Activated T-cell treated with anti-CD3 and anti-CD28 coated beads, Interleukin-2, amount 50 U/mL, for 72 hours (primary cell): ENCODE measurements around the gene CNTNAP2. TPM values are rescaled to one million over a fixed set of nuclear protein-coding genes. Genes with fewer than 3 reads are reported as not detected.

ENCODE experiments used
- ATAC-seq, 2 donors: fragments of 150-1000 bp; cut with Tn5 transposase; replicated peaks in 1 of 2; 2 replicates each; pipeline ENCODE4 v1.10.0; 2021; ENCODE audit warnings: moderate library complexity in 2 of 2, mild to moderate bottlenecking in 1 of 2
- DNase-seq, 2 donors: peaks; one replicate each; pipeline ENCODE4 v3.0.0; 2021 to 2022; ENCODE audit warnings: mixed read lengths in 1 of 2
- H3K27ac Mint-ChIP-seq: one replicate; pipeline ENCODE4 v1.8.0; 2022; ENCODE audit warnings: mild to moderate bottlenecking, moderate library complexity, mixed read lengths
- H3K27me3 Mint-ChIP-seq: one replicate; pipeline ENCODE4 v1.8.0; 2022; ENCODE audit warnings: low read depth, mixed read lengths
- H3K36me3 Mint-ChIP-seq, 2 donors: one replicate each; pipeline ENCODE4 v1.8.0; 2022; ENCODE audit warnings: mixed read lengths in 2 of 2, mild to moderate bottlenecking in 1 of 2; ENCODE audit not compliant: insufficient read depth in 2 of 2
- H3K4me1 Mint-ChIP-seq: one replicate; pipeline ENCODE4 v1.8.0; 2022; ENCODE audit warnings: low read depth, mixed read lengths
- H3K4me3 Mint-ChIP-seq, 2 donors: one replicate each; pipeline ENCODE4 v1.8.0; 2022; ENCODE audit warnings: mild to moderate bottlenecking in 2 of 2, mixed read lengths in 2 of 2, moderate library complexity in 2 of 2
- H3K9me3 Mint-ChIP-seq, 2 donors: one replicate each; pipeline ENCODE4 v1.8.0; 2022; ENCODE audit warnings: mixed read lengths in 2 of 2
- total RNA-seq, 2 donors: library from RNA; stranded (reverse); gene quantifications; one replicate each; pipeline ENCODE4 v1.2.3, GENCODE V29; 2022

Gene CNTNAP2
- total RNA-seq, 2 donors from 2014 or later = not detected

- no peak for ATAC-seq
- Mint-ChIP-seq H3K4me1 (no peaks in the 10 kb centered on the region), H3K36me3 (no peaks in the 10 kb centered on the region), H3K27ac (no peak overlapping the region), H3K27me3 (no peaks in the 10 kb centered on the region), H3K4me3 (no peak overlapping the region), H3K9me3 (peaks cover 6 to 14% of the 10 kb centered on the region in 2 donors)
- no peak for DNase-seq
Observed at GRCh38 chr7:147400925-147401324, 1284.3 kb downstream of the CNTNAP2 start.

- DNase-seq = no peak
- Mint-ChIP-seq H3K27ac (no peak overlapping the region), H3K27me3 (no peaks in the 10 kb centered on the region), H3K4me3 (no peak overlapping the region), H3K36me3 (no peaks in the 10 kb centered on the region), H3K9me3 (peaks cover 3 to 10% of the 10 kb centered on the region in 2 donors), H3K4me1 (no peaks in the 10 kb centered on the region)
- no peak for ATAC-seq
Observed at GRCh38 chr7:147405621-147406020, 1289.0 kb downstream of the CNTNAP2 start.

GRCh38 chr7:147406521-147407135, 1290.0 kb downstream of the CNTNAP2 start:
- ATAC-seq (no peak), DNase-seq (no peak)
- H3K27ac Mint-ChIP-seq = no peak overlapping the region
- H3K4me3 Mint-ChIP-seq = no peak overlapping the region
- H3K27me3 Mint-ChIP-seq = no peaks in the 10 kb centered on the region
- no peaks in the 10 kb centered on the region for H3K4me1 Mint-ChIP-seq
- H3K9me3 Mint-ChIP-seq = peaks cover 3 to 10% of the 10 kb centered on the region in 2 donors
- H3K36me3 Mint-ChIP-seq = no peaks in the 10 kb centered on the region

- no peak overlapping the region for H3K4me3 Mint-ChIP-seq
- no peak for ATAC-seq
- no peak overlapping the region for H3K27ac Mint-ChIP-seq
- no peaks in the 10 kb centered on the region for H3K4me1 Mint-ChIP-seq
- no peak for DNase-seq
- peaks cover 9 to 12% of the 10 kb centered on the region in 2 donors for H3K9me3 Mint-ChIP-seq
- no peaks in the 10 kb centered on the region for H3K36me3 Mint-ChIP-seq
- no peaks in the 10 kb centered on the region for H3K27me3 Mint-ChIP-seq
Observed at GRCh38 chr7:147411096-147411495, 1294.5 kb downstream of the CNTNAP2 start.

- no peak for DNase-seq
- no peaks in the 10 kb centered on the region for H3K27me3 Mint-ChIP-seq
- H3K9me3 Mint-ChIP-seq = peaks cover 9 to 11% of the 10 kb centered on the region in 2 donors
- H3K4me1 Mint-ChIP-seq = no peaks in the 10 kb centered on the region
- ATAC-seq = no peak
- H3K4me3 Mint-ChIP-seq = no peak overlapping the region
- no peaks in the 10 kb centered on the region for H3K36me3 Mint-ChIP-seq
- H3K27ac Mint-ChIP-seq = no peak overlapping the region
Observed at GRCh38 chr7:147412109-147412508, 1295.5 kb downstream of the CNTNAP2 start.

GRCh38 chr7:147412782-147413556, 1296.4 kb downstream of the CNTNAP2 start:
- no peaks in the 10 kb centered on the region for H3K27me3 Mint-ChIP-seq
- H3K36me3 Mint-ChIP-seq = no peaks in the 10 kb centered on the region
- H3K4me3 Mint-ChIP-seq = no peak overlapping the region
- no peaks in the 10 kb centered on the region for H3K4me1 Mint-ChIP-seq
- no peak overlapping the region for H3K27ac Mint-ChIP-seq
- peaks cover 9 to 11% of the 10 kb centered on the region in 2 donors for H3K9me3 Mint-ChIP-seq
- ATAC-seq (no peak), DNase-seq (no peak)

- no peaks in the 10 kb centered on the region for H3K4me1 Mint-ChIP-seq
Observed at GRCh38 chr7:147413557-147413870, 1296.9 kb downstream of the CNTNAP2 start.

GRCh38 chr7:147415991-147416390, 1299.4 kb downstream of the CNTNAP2 start:
- no peak overlapping the region for H3K4me3 Mint-ChIP-seq
- H3K27ac Mint-ChIP-seq = no peak overlapping the region
- no peaks in the 10 kb centered on the region for H3K27me3 Mint-ChIP-seq
- no peak for DNase-seq
- no peaks in the 10 kb centered on the region for H3K4me1 Mint-ChIP-seq
- H3K36me3 Mint-ChIP-seq = no peaks in the 10 kb centered on the region
- peaks cover 4 to 6% of the 10 kb centered on the region in 2 donors for H3K9me3 Mint-ChIP-seq
- no peak for ATAC-seq

More at GRCh38 chr7:147413557-147413870, 1296.9 kb downstream of the CNTNAP2 start:
- ATAC-seq (no peak), DNase-seq (no peak)
- no peaks in the 10 kb centered on the region for H3K36me3 Mint-ChIP-seq
- H3K4me3 Mint-ChIP-seq = no peak overlapping the region
- no peak overlapping the region for H3K27ac Mint-ChIP-seq
- peaks cover 9 to 11% of the 10 kb centered on the region in 2 donors for H3K9me3 Mint-ChIP-seq
- H3K27me3 Mint-ChIP-seq = no peaks in the 10 kb centered on the region

- Mint-ChIP-seq H3K27me3 (no peaks in the 10 kb centered on the region), H3K9me3 (peaks cover 2 to 6% of the 10 kb centered on the region in 2 donors), H3K27ac (no peak overlapping the region), H3K36me3 (no peaks in the 10 kb centered on the region), H3K4me1 (no peaks in the 10 kb centered on the region), H3K4me3 (no peak overlapping the region)
- no peak for ATAC-seq
- DNase-seq = no peak
Observed at GRCh38 chr7:147418966-147419365, 1302.4 kb downstream of the CNTNAP2 start.

GRCh38 chr7:147423875-147424274, 1307.3 kb downstream of the CNTNAP2 start:
- Mint-ChIP-seq H3K4me3 (no peak overlapping the region), H3K36me3 (no peaks in the 10 kb centered on the region), H3K27me3 (no peaks in the 10 kb centered on the region), H3K9me3 (peaks cover 4 to 11% of the 10 kb centered on the region in 2 donors), H3K27ac (no peak overlapping the region), H3K4me1 (no peaks in the 10 kb centered on the region)
- no peak for ATAC-seq
- no peak for DNase-seq

- H3K27me3 Mint-ChIP-seq = no peaks in the 10 kb centered on the region
- H3K9me3 Mint-ChIP-seq = peaks cover 4 to 16% of the 10 kb centered on the region in 2 donors
- ATAC-seq (no peak), DNase-seq (no peak)
- no peak overlapping the region for H3K27ac Mint-ChIP-seq
- H3K36me3 Mint-ChIP-seq = no peaks in the 10 kb centered on the region
- no peak overlapping the region for H3K4me3 Mint-ChIP-seq
- H3K4me1 Mint-ChIP-seq = no peaks in the 10 kb centered on the region
Observed at GRCh38 chr7:147428075-147428474, 1311.5 kb downstream of the CNTNAP2 start.

GRCh38 chr7:147429961-147430360, 1313.4 kb downstream of the CNTNAP2 start:
- Mint-ChIP-seq H3K36me3 (no peaks in the 10 kb centered on the region), H3K27me3 (no peaks in the 10 kb centered on the region), H3K4me3 (no peak overlapping the region), H3K27ac (no peak overlapping the region), H3K9me3 (peaks cover 4 to 16% of the 10 kb centered on the region in 2 donors), H3K4me1 (no peaks in the 10 kb centered on the region)
- DNase-seq (no peak), ATAC-seq (no peak)

GRCh38 chr7:147432079-147432478, 1315.5 kb downstream of the CNTNAP2 start:
- Mint-ChIP-seq H3K4me1 (no peaks in the 10 kb centered on the region), H3K27ac (no peak overlapping the region), H3K36me3 (no peaks in the 10 kb centered on the region), H3K4me3 (no peak overlapping the region), H3K27me3 (no peaks in the 10 kb centered on the region), H3K9me3 (peaks cover 3 to 9% of the 10 kb centered on the region in 2 donors)
- no peak for DNase-seq
- no peak for ATAC-seq

- Mint-ChIP-seq H3K27ac (no peak overlapping the region), H3K36me3 (no peaks in the 10 kb centered on the region), H3K9me3 (peaks cover 0 to 6% of the 10 kb centered on the region in 2 donors)
Observed at GRCh38 chr7:147432576-147432975, 1316.0 kb downstream of the CNTNAP2 start.

More at GRCh38 chr7:147432576-147432975, 1316.0 kb downstream of the CNTNAP2 start:
- no peak for DNase-seq
- no peaks in the 10 kb centered on the region for H3K4me1 Mint-ChIP-seq
- no peak for ATAC-seq
- H3K27me3 Mint-ChIP-seq = no peaks in the 10 kb centered on the region
- no peak overlapping the region for H3K4me3 Mint-ChIP-seq
